Uterus (tissue), 2 donors: ENCODE results near the gene ENOX2.

Experiments
- CTCF ChIP-seq, 4 experiments: fragments of 200-600 bp in 2 of 4; fragments of 450-650 bp in 2 of 4; sonication (generic) in 2 of 4; IDR thresholded peaks; one replicate each; pipeline ENCODE4 v1.5.1; 2016 to 2019; ENCODE audit warnings: antibody characterized with exemption in 4 of 4, mild to moderate bottlenecking in 2 of 4, moderate library complexity in 1 of 4
- POLR2A ChIP-seq, 2 donors: fragments of 450-650 bp; IDR thresholded peaks; one replicate each; pipeline ENCODE4 v1.6.1; 2016; ENCODE audit warnings: antibody characterized with exemption in 2 of 2, mild to moderate bottlenecking in 1 of 2, moderate library complexity in 1 of 2

GRCh38 chrX:130801901-130802300 is 101.1 kb downstream of the ENOX2 start:
- no peak for TF ChIP-seq CTCF (IDR thresholded peaks at IDR 0.05)
- TF ChIP-seq POLR2A (IDR thresholded peaks at IDR 0.05), result no peak
